IPS-20b (cell line): ENCODE data around the gene IPCEF1.

ENCODE experiments used
- H3K27ac ChIP-seq: one replicate; pipeline ENCODE4 v1.5.1; 2013; ENCODE audit warnings: low read length
- H3K27me3 ChIP-seq: 2 replicates; pipeline ENCODE4 v1.6.1; 2013; ENCODE audit warnings: mild to moderate bottlenecking, low read length, inconsistent platforms; ENCODE audit not compliant: insufficient read depth
- H3K36me3 ChIP-seq: 2 replicates; pipeline ENCODE4 v1.6.1; 2013; ENCODE audit warnings: low read depth, mild to moderate bottlenecking, inconsistent platforms, low read length, moderate library complexity; ENCODE audit not compliant: insufficient read depth
- H3K4me1 ChIP-seq: 2 replicates; pipeline ENCODE4 v1.6.1; 2013; ENCODE audit warnings: mild to moderate bottlenecking, control low read depth, inconsistent platforms, low read length, moderate library complexity; ENCODE audit not compliant: insufficient read depth
- H3K4me3 ChIP-seq: 2 replicates; pipeline ENCODE4 v1.5.1; 2013; ENCODE audit warnings: mild to moderate bottlenecking, low read length, inconsistent platforms
- H3K9ac ChIP-seq: 2 replicates; pipeline ENCODE4 v1.6.1; 2013; ENCODE audit warnings: low read depth, mild to moderate bottlenecking, inconsistent platforms, low read length, moderate library complexity
- H3K9me3 ChIP-seq: 2 replicates; pipeline ENCODE4 v1.6.1; 2013; ENCODE audit warnings: mild to moderate bottlenecking, low read depth, low read length, inconsistent platforms; ENCODE audit not compliant: insufficient read depth

IPCEF1 gene

DNA sequence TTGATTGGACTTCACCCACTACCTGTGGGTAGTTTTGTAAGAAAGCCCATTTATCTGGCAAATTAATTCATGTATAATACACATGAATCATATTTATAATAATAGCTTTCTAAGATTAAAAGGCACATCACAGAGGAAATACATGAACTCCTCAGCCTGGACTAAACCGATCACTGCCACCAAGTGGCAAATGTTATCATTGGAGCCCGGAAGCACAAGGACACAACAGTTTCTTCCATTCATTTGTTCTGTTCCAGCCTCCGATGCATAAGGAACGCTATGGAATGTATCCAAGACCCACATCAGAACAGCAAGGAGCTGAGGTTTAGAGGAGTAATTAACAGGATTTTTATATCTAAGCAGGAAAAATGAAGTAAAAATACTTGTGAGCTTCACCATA, 13.9 kb upstream of the IPCEF1 start:
- Histone ChIP-seq H3K27ac (no peak overlapping the region), H3K27me3 (no peaks in the 10 kb centered on the region), H3K9ac (no peak overlapping the region), H3K4me3 (no peak overlapping the region), H3K9me3 (no peaks in the 10 kb centered on the region), H3K36me3 (no peaks in the 10 kb centered on the region), H3K4me1 (no peaks in the 10 kb centered on the region)

DNA sequence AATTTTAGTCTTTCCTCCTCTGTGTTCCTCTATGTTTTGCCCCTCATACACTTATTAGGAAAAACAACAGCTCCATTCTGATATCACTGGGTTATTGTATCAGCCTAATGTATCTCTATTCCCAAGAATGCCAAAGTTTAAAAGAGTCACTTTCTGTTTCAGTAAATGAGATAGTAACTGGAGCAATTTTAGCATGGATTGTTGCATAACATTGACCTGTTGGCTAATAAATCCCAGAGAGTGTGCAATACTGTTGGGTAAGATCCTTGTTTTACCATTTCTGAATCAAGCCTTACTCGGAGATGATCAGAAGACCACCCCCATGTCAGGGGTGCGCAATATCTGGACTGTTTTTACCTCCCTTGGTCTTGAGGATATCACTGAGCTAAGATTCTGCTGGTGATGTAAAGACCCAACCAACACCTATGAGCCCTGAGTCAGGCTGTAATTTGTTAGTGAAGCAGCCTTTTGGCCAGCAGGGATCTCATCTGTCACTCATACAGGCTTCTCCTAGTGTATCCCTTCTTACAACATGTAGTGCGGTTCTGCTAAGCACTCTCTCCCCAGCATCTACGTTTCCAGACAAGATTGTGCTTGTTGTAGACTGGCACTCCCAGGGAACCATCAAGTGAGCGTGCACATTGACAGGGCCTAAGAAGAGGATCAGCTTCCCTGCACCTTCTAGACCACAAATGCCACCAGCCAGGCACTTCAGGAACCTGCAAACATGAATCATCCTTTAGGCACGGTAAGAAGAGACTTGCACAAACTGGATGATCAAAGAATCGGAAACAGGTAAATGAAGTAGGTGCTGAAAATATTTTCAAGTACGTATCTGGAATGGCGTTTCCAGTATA, 11.5 kb upstream of the IPCEF1 start:
- no peak overlapping the region for H3K27ac ChIP-seq
- no peaks in the 10 kb centered on the region for H3K27me3 ChIP-seq
- no peaks in the 10 kb centered on the region for H3K4me1 ChIP-seq
- no peaks in the 10 kb centered on the region for H3K9me3 ChIP-seq
- H3K36me3 ChIP-seq: no peaks in the 10 kb centered on the region
- H3K4me3 ChIP-seq: no peak overlapping the region
- no peak overlapping the region for H3K9ac ChIP-seq

DNA sequence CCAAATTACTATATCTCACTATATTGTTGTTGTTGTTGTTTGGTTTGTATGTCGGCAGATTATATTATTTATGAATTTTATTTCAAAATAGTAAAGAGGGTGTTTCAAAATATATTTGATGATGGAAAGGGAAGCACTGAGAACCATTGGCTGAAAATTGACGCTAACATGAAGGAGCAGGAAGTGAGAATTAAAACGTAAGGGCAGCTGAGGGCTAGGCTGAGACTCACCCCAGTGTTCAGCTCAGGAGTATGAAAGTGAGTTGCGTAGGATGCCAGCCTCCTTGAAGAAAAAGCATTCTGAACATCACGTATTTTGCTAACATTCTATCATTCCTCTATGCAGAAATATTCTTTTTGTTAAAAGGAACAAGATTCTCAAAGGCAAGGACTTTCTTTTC, 10.7 kb upstream of the IPCEF1 start:
- Histone ChIP-seq H3K9me3 (no peaks in the 10 kb centered on the region), H3K36me3 (no peaks in the 10 kb centered on the region), H3K4me3 (no peak overlapping the region), H3K27me3 (no peaks in the 10 kb centered on the region), H3K27ac (no peak overlapping the region), H3K9ac (no peak overlapping the region), H3K4me1 (no peaks in the 10 kb centered on the region)

DNA sequence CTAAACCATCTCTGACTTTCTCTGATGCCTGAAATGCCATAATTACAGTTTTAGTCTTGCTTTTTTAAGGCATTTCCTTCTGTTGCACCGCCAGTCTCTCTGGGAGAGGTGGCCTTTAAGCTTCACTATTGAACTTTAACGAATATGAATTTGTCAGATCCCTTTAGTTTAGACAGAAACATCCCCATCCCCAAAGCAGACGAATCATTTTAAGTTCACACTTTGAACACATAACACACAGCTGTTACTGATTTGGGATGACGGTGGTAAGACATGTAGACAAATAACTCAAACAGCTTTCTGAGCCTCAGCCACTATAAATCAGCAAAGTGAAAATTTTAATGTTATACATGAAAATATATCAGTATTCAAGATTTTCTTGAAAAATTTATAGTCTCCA, 7.2 kb upstream of the IPCEF1 start:
- H3K4me1 ChIP-seq: no peaks in the 10 kb centered on the region
- H3K27ac ChIP-seq: no peak overlapping the region

DNA sequence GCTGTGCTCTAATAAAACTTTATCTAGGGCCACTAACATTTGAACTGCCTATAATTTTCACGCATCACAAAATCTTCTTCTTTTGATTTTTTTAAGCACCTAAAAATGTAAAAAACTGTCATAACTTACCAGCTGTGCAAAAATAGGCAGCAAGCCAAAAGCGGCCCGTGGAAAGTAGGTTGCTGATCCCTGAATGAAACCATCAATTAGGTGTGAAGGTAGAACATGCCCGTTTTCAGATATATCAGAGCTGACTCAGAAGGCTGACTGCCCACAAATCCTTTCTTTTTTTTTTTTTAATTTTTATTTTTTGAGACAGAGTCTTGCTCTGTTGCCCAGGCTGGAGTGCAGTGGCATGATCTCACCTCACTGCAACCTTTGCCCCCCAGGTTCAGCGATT, 4.9 kb upstream of the IPCEF1 start:
- Histone ChIP-seq H3K27ac (no peak overlapping the region), H3K4me3 (no peak overlapping the region), H3K9me3 (no peaks in the 10 kb centered on the region), H3K9ac (no peak overlapping the region), H3K27me3 (no peaks in the 10 kb centered on the region), H3K4me1 (no peaks in the 10 kb centered on the region), H3K36me3 (no peaks in the 10 kb centered on the region)

More for the DNA sequence above, 7.2 kb upstream of the IPCEF1 start:
- H3K36me3 ChIP-seq: no peaks in the 10 kb centered on the region
- no peak overlapping the region for H3K9ac ChIP-seq
- no peaks in the 10 kb centered on the region for H3K9me3 ChIP-seq
- no peak overlapping the region for H3K4me3 ChIP-seq
- no peaks in the 10 kb centered on the region for H3K27me3 ChIP-seq

DNA sequence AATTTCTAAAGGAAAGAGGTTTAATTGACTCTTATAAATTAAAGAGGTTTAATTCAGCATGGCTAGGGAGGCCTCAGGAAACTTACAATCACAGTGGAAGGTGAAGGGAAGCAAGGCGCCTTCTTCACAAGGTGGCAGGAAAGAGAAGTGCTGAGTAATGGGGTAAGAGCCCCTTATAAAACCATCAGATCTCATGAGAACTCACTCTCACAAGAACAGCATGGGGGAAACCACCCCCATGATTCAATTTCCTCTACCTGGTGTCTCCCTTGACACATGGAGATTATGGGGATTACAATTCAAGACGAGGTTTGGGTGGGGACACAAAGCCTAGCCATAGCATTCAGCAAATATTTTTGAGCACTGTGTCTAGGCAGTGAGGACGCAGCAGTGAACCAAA, 3.9 kb upstream of the IPCEF1 start:
- no peak overlapping the region for H3K4me3 ChIP-seq
- H3K9me3 ChIP-seq: no peaks in the 10 kb centered on the region
- no peaks in the 10 kb centered on the region for H3K4me1 ChIP-seq
- H3K9ac ChIP-seq: no peak overlapping the region
- H3K36me3 ChIP-seq: no peaks in the 10 kb centered on the region
- no peaks in the 10 kb centered on the region for H3K27me3 ChIP-seq
- no peak overlapping the region for H3K27ac ChIP-seq

DNA sequence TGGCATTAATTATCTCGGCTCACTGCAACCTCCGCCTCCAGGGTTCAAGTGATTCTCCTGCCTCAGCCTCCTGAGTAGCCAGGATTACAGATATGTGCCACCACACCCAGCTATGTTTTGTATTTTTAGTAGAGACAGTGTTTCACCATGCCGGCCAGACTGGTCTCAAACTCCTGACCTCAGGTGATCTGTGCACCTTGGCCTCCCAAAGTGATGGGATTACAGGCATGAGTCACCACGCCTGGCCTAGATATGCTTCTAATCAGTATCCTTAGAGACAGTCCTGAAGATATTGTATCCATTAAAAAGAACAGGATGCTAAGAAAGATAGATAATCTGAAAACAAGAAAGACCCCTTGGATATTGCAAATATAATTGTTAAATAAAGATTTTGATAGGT, 3.1 kb upstream of the IPCEF1 start:
- H3K27me3 ChIP-seq: no peaks in the 10 kb centered on the region
- H3K4me3 ChIP-seq: no peak overlapping the region
- no peak overlapping the region for H3K27ac ChIP-seq
- no peak overlapping the region for H3K9ac ChIP-seq
- H3K4me1 ChIP-seq: no peaks in the 10 kb centered on the region
- no peaks in the 10 kb centered on the region for H3K9me3 ChIP-seq
- H3K36me3 ChIP-seq: no peaks in the 10 kb centered on the region

DNA sequence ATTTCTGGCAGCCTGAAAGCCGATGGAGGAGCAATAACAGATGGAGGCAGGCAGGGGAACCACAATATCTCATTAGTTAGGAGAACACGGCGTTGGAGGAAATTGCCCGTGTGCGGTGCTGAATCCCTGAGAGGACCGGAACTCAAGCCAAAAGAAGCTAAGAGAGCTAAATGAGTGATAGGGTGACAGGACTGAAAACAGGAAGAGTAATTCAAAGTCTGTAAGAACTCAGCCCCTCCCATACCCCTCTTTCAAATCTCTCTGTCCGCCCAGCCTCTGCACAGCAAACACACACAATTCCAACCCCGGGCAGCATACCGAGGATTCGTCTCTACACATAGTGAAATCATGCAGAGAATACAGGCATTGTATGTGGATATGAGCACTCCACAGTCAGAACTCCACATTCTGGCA, 2.6 kb upstream of the IPCEF1 start:
- Histone ChIP-seq H3K4me1 (no peaks in the 10 kb centered on the region), H3K9me3 (no peaks in the 10 kb centered on the region), H3K9ac (no peak overlapping the region), H3K36me3 (no peaks in the 10 kb centered on the region), H3K27ac (no peak overlapping the region), H3K27me3 (no peaks in the 10 kb centered on the region), H3K4me3 (no peak overlapping the region)

DNA sequence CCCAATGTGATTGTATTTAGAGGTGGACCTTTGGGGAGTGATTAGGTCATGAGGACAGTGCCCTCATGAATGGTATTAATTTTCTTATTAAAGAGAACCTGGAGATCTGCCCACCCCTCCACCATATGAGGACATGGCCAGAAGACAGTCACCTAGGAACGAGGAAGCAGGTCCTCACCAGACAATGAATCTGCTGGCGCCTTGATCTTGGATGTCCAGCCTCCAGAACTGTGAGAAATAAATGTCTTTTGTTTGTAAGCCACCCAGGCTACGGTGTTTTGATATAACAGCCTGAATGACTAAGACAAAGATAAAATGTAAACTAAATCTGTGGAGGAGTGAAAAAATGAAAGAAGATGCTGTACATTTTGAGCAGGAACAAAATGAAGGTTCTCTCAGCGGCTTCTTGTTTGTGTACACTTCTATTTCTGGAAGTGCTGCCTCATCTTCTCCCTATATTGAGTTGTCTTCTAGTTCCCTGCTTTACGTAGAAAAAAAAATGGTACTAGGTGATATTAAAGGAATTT, 1.5 kb upstream of the IPCEF1 start:
- Histone ChIP-seq H3K27ac (no peak overlapping the region), H3K9me3 (no peaks in the 10 kb centered on the region), H3K4me3 (no peak overlapping the region), H3K9ac (no peak overlapping the region), H3K4me1 (no peaks in the 10 kb centered on the region), H3K27me3 (no peaks in the 10 kb centered on the region), H3K36me3 (no peaks in the 10 kb centered on the region)

DNA sequence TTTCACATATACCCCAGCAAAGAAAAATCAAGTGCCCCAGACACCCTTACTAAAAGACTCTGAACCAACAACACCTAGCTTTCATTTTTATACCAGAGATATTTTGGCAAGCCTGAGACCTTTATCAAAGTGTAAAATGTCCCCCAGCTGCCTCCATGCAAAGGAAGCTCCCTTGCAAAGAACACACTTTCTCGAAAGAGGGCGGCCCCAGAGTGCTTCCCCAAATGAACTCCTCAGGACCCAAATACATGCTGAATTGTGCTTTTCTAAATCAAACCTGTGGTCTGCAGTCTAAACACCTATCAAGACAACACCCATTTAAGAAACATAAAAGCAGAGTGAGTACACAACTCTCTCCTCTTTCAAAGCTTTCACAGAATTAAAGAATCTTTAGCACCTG, 490 bp downstream of the IPCEF1 start:
- H3K27me3 ChIP-seq: no peaks in the 10 kb centered on the region
- H3K9me3 ChIP-seq: no peaks in the 10 kb centered on the region
- no peaks in the 10 kb centered on the region for H3K4me1 ChIP-seq
- no peak overlapping the region for H3K9ac ChIP-seq
- H3K27ac ChIP-seq: no peak overlapping the region
- H3K4me3 ChIP-seq: no peak overlapping the region
- no peaks in the 10 kb centered on the region for H3K36me3 ChIP-seq

DNA sequence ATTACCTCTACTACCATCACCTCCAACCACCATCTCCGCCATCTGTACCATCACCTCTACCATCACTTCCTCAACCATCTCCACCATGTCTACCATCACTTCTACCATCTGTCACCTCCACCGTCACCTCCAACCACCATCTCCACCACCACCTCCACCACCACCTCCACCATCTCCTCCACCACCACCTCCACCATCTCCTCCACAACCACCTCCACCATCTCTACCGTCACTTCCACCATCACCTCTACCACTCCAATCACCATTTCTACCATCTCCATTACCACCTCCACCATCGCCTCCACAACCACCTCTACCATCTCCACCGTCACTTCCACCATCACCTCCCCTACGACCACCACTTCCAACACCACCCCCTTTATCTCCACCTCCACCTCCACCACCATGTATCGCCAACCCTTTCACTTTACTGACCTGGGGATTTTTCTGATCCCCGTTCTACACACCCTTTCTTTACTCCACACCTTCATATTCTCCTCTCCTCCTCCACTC, 2.3 kb downstream of the IPCEF1 start:
- H3K4me3 ChIP-seq: no peak overlapping the region
- no peaks in the 10 kb centered on the region for H3K27me3 ChIP-seq
- no peaks in the 10 kb centered on the region for H3K9me3 ChIP-seq
- H3K4me1 ChIP-seq: no peaks in the 10 kb centered on the region
- H3K27ac ChIP-seq: no peak overlapping the region
- H3K9ac ChIP-seq: no peak overlapping the region
- no peaks in the 10 kb centered on the region for H3K36me3 ChIP-seq

DNA sequence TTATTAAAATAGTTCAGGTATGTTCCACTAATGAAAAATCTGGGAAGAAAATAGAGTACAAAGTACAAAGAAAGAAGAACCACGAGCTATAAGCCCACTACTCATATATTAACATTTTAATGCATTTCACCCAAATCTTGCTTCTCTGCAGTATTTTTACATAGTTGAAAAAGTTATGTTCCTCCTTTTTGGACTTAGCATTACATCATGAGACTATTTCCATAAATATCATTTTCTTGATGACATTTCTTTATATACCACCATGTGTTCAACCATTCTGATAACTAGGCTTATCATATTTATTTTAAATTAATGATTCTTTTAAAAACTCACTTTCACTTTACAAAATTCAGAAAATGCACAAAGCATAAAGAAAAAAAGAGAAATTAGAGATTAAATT, 3.0 kb downstream of the IPCEF1 start:
- H3K4me1 ChIP-seq: no peaks in the 10 kb centered on the region
- H3K4me3 ChIP-seq: no peak overlapping the region
- no peaks in the 10 kb centered on the region for H3K9me3 ChIP-seq
- H3K27ac ChIP-seq: no peak overlapping the region
- H3K36me3 ChIP-seq: no peaks in the 10 kb centered on the region
- H3K27me3 ChIP-seq: no peaks in the 10 kb centered on the region
- H3K9ac ChIP-seq: no peak overlapping the region
